Stimulated activated CD4-positive, alpha-beta T cell treated with anti-CD3 and anti-CD28 coated beads, Interleukin-4, amount 100 ng/mL, for 1 hour (primary cell): ENCODE data around the gene HOXB8.

Experiments used
- DNase-seq: peaks from one replicate; pipeline ENCODE4 v3.0.0-alpha.2; 2020

Gene HOXB8

DNA sequence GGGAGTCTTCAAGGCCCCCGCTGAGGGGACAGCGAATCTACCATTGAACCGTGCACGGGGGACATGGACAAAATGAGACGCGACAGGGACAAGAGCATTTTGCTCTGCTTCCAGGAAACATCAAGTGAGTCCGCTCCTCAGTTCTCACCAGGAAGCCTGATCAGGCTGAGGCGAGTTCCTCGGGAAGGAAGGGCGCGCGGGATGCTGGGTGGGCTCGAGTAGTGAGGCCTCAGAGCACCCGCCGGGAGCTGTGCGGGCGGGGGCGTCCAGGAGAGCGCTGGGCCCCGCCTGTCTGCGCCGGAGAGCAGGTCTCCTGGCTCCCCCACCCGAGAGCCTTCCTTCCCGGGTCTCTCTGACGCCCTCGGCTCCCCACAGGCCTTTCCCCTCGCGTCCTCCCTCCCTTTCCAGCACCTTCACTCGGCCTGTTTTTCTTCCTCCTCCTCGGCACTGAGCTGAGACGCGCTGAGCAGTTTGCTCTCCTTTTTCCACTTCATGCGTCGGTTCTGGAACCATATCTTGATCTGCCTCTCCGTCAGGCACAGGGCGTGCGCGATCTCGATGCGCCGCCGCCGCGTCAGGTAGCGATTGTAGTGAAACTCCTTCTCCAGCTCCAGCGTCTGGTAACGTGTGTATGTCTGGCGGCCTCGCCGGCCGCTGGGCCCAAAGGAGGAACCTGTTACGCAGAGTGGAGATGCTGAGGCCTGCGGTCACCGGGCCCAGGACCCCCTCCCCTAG is 18.9 kb downstream of the HOXB8 start:
- DNase-seq, result peak; percentile 55

DNA sequence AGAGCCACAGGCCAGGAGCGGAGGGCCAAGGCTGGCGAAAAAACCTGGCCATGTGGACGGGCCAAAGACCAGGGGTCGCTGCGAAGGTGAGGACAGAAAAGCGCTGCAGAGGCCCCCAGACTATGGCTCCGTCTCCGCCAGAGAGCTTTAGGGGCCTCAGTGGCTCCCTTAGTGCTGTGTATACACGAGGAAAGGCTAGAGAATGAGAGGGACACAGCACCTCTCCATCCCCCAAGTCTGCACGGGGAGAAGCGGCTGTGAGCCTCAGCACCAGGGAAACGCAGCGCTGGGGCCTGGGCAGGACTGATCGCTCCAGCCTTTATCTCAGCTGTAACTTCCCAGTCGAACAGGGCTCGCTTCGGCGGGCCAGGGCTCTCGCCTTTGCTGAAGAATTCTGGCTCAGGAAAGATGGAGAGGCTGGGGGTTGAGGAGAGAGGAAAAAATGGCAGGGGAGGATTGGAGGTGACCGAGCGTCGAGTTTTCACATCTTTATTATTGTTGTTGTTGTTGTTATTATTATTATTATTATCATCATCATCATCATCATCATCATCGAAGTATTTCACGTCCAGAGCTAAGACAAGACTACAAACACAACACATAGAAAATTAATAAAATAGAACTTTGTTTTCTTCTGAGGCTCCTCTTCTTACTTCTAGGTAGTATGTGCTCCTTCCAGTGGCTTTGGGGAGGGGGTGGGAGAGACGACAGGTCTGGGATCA is 19.7 kb downstream of the HOXB8 start:
- no peak for DNase-seq

DNA sequence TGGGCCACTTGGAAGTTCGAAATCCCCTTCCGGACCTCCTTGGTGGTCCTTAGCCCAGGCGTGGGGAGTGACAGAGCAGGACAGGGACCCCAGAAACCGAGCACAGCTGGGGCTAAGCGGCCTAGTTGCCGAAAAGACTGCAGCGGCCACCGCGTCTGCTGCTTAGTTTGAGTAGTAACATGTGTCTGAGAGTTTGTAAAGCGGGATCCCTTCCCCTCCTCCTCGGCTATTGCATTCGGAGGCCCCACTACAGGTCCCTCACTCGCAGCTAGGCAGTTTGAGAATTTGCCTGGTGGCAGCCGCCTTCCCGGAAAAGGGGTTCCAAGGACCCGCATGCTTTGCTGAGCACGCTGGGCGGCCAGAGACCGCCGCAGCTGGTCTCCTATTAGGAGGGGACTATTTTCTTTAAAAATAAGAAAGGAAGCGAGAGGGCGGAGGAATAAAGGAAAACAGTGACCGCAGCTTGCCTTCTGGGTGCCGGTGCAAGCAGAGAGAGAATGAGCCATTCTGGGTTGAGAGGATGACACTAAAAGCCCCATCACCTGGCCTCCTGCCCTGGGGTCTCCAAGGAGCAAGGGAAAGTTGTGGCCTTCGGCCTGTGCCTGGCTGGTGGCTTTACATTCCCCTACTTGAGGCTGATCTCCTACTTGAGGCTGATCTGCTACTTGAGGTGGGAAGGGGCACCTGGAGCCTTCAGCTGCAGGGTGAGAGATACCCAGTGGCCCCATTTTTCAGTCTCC is 20.4 kb downstream of the HOXB8 start:
- DNase-seq, result no peak

DNA sequence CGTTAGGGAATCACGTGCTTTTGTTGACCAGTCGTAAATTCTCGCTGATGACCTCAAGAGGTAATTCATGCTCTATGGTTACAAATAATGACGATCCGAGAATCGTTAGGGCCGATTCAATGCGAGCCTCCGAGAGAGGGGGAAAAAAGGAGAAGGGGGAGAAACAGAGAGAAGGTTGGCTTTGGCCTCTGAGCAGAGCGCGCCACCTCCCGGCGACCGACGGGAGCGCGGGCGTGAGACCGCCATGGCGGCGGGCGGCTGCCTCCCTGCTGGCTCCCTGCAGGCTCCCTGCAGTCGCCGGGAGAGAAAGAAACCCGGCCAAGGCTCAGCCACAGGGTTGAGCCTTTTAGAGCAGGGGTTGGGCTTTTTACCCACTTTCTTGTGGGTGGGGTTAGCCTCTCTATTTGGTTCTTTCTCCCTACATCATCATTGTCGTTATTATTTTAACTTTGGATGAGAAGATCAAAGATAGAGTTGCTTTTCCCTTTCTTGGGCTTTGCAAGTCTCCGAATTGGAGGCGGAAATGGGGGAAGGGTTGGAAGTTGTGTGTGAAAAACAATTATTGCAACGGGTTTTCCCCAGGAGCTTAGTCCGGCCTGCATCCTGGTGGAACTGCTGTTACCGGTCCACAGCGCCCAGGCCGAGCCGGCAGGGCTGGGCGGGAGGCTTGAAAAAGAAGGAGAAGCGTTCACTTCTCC is 21.1 kb downstream of the HOXB8 start:
- peak; percentile 85 for DNase-seq

DNA sequence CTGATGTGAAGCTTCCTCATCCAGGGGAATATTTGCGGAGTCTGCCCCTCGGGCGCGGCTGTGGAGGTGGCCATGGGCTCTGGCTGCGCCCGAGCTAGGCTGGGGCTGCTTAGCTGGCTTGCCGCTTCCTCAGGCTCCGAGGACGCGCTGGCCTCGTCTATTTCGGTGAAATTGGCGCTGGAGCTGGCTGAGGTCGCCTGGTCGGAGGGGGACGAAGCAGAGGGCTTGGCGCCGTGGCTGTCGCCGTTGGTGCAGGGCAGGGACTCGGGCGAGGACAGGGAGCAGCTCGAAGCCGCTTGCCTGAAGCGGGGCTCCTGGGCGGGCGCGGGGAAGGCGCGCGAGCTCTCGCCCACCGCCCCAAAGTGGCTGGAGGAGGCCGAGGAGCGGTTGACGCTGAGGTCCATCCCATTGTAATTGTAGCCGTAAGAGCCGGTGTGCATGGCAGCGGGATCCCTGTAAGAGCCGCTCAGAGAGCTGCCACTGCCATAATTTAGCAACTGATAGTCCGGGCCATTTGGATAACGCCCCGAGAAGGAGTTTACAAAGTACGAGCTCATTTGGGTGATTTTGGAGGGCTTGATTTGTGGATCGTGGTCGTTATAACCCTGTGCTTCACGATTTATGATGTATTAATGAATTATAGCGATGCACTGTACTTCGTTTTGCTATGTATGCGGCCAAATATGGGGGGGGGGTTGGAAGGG is 21.8 kb downstream of the HOXB8 start, which contains the start of gene HOXB5:
Gene HOXB5, minus strand, starts transcription at position 654 of the 704 bp plus-strand sequence. Its CDS starts 97 bp downstream, at position 557.
- no peak for DNase-seq

DNA sequence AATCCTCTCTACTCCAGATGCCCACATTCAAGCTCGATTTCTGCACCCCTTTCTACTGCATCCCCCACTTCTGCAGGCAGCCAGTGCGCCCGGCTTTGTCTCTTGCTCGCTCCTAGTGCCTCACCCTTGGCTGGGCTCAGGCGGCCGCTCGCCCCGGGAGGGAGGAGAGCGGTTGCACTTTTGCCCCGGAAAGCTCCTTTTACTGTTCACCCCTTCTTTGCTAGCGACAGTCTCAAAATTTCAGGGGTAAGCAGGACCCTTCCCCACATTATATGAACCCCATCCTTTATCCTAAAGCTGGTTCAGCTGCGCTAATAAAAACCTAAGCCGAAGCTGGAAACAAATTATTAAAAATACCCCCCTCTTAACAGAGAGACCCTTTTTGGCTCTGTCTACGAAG is 22.5 kb downstream of the HOXB8 start:
- DNase-seq, result no peak

DNA sequence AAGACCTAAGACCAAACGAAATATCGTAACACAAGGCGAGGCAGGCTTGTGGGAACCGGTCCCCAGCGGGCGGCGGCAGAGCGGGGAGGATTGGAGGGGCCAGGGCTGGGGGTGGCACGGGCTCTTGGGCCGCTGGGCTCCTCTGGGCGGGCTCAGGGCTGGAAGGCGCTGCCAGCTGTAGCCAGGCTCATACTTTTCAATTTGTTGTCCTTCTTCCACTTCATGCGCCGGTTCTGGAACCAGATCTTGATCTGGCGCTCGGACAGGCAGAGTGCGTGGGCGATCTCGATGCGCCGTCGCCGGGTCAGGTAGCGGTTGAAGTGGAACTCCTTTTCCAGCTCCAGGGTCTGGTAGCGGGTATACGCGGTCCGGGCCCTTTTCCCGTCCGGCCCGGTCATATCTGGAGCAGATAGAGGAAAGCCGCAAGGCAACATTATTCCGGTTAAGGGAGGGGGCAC is 23.0 kb downstream of the HOXB8 start:
- no peak for DNase-seq

DNA sequence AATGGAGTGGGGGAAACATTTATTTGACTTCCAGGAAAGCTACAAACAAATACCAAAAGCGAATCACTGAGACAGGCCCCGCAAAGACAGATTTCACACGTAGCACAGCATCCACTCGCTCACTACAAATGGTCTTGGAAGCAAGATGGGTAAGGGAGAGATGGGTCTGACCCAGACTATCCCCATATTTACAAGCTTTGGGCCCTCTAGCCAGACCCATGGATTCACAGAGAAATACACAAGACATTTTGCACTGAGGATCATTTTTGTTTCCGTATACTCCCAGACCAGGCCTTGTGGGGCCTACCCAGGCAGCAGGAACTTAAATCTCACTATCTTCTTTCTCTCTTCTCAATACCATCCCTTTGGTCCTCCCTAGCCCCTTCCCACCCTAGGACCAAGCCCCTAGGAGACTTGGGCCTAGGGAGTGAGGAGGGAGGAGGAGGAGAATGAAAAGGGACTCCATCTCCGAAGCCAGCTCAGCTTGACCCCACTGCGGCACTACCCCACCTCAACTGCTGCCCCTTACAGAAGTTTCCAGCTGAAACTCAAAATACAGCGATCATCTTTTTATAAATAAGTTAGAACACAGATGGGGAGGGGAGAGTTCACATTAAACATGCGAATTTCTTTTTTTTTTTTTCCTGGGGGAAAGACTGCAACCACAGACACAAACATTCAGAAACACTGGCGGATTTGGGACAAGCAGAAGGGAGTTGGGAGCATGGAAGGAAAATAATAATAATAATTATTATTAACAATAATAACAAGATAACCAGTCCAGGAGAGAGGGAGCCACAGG is 23.6 kb downstream of the HOXB8 start:
- DNase-seq, result no peak

DNA sequence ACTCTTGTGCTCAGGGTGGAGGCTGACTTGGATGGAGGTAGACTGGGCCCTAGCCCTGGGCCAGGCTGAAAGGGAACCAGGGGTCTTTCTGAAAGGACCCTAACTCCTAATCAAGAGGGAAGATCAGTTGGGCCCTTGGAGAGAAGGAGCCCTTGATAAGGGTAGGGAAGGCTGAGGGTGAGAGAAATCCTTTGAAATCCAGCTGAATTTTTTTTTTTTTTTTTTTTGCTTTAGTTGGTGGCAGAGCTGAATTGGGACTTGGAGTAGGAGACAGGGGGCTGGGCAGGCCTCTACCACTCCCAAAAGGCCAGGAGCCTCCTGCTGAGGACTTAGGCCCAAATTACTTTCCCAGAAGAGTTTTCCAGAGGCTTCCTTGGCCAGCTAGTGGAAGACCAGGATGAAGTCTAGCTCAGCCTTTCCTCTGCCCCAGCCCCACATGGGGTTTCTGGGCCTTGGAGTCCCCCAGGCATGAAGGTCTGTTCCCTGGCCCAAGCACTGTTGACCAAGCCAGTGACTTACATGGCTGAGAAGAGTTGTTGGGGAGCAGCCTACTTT is 24.4 kb downstream of the HOXB8 start:
- DNase-seq, result no peak

DNA sequence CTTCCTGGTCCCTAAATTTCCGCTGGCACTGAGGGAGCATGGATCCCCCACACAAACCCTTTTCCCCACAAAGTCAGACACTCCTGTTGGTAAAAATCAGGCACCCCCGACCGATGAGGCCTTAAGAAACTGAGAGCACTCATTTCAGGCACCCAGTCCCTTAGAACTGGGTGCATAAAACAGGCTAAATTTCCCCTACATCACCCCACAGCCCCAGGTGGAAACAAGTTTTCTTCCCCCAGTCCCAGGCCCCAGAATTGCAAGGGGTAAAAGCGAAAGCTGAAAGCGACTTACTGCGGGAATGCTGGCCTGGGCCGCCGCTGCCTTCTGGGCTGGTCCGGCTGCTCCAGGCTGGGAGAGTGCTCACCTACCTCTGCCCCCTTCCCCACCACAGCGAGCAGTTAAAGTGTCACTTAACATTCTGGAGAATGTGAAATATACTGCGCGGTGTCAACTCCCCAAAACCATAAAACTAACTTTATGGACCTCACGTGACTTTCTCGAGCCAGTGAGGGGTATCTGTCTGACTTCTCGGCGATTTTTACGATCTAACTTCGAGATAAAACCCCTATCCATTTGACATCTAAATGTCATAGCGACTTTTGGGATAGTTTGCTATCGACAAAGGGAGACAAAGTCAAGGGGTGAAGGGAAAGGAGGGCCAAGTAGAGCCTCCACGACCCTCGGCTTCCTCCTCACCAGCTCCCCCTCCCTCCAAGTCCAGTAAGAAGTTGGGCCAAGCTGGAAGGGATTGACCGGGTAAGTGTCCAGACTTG is 25.1 kb downstream of the HOXB8 start, which contains the start of gene HOXB3:
Gene HOXB3, minus strand, starts transcription at position 411 of the 776 bp plus-strand sequence. CDS start 37,767 bp downstream, outside the sequence.
- no peak for DNase-seq

DNA sequence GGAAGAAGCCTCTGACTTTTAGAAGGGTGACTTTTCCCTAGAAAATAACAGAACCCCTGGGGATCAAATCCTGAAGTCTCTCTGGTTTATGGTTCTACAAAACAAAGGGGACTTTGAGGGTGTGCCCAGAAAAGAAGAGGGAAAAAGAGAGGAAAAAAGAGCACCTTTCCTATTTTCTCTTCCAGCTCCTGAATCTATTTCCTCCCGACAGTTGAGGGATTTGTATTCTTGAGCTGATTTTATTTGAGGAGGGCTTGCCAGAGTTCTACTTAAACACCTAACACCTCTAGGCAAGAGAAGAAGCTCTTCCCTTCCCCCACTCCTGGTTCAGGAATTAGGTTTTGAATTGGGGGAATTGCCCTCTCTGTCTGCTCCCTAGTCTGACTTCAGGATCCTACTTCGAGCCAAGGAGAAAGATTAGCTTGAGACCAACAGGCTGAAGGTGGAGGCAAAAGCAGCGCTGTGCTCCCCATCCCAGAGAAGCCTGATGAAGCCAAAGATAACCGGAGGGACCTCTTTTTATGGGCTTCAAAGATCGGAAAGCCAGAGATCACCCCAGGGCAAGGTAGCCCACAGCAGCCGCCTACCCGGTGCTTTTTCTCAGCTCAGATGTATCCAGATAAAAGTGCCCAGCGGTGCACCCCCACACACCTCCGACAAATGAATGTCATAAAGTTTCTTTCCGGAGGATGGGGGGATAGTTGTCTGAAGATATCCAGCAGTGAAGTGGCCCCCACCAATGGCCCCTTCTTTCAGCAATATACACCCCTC is 25.8 kb downstream of the HOXB8 start:
- no peak for DNase-seq

DNA sequence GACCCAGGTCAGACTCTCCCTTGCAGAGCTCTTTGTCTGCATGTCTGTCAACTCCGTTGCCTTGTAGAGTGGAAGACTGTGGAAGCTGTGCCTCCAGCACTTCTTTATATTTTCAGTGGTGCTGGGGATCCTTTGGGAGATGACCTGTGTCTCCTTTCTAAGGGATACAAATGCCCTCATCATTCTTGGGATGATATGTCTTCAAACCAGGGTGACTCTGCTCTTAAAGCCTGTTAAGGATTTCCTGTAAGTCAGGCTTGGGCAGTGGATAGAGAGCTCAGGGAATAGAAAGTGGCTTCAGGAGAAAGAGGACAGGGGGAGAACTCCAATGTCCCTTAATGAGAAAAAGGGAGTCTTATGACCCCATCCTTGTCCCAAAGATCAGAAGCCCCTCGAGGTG is 26.6 kb downstream of the HOXB8 start:
- DNase-seq, result no peak

DNA sequence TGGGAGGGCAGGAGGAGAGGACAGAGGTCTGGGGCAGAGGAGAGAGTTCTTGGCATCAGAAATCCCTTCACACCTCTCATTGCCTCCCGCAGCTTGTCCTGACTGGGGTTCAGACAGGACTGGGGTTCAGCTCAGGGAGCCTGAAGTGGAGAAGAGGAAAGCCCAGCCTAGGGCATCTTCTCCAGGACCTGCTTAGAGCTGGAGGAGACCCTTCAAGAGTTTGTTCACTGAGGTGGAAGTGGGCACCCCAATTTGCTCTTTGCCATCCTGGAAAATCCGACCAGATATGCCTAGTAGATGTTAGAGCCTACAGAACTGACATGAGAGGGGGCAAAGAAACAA is 27.0 kb downstream of the HOXB8 start:
- DNase-seq, result no peak

DNA sequence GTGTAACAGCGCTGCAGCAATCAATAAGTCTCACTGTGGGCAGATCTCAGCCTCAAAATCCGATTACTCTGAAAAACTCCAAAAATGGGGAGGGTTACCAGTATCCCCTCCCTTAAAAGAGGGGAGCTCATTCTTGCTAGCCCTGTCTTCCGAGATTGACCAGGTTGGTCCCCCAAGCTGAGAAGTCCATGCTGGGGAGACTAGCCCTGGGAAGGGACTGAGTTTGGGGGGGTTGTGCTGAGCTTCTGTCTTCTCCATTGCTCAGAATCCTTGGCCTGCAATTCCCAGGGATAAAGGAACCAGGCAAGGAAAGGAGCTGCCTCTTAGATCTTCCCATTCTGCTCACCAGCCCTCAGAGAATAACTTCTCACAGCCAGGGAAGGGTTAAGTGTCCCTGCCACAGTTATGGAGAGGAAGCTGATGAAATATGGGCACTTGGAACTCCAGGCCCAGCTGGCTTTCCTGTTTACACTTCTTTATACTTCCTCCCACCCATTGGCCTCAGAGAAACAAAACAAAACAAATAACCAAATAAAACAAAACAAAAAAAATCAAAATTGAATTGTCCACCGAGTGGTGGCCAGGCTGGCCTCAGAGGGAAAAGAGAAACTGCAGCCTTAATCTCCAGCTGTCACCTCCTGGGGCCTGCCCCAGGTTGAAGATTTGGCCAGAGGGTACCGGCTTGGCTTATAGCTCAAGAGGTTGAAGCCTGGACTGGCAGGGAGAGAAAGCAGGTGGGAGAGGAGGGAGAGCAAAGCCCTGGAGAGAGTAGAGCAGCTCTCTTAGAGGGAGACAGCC is 27.6 kb downstream of the HOXB8 start:
- DNase-seq, result no peak

DNA sequence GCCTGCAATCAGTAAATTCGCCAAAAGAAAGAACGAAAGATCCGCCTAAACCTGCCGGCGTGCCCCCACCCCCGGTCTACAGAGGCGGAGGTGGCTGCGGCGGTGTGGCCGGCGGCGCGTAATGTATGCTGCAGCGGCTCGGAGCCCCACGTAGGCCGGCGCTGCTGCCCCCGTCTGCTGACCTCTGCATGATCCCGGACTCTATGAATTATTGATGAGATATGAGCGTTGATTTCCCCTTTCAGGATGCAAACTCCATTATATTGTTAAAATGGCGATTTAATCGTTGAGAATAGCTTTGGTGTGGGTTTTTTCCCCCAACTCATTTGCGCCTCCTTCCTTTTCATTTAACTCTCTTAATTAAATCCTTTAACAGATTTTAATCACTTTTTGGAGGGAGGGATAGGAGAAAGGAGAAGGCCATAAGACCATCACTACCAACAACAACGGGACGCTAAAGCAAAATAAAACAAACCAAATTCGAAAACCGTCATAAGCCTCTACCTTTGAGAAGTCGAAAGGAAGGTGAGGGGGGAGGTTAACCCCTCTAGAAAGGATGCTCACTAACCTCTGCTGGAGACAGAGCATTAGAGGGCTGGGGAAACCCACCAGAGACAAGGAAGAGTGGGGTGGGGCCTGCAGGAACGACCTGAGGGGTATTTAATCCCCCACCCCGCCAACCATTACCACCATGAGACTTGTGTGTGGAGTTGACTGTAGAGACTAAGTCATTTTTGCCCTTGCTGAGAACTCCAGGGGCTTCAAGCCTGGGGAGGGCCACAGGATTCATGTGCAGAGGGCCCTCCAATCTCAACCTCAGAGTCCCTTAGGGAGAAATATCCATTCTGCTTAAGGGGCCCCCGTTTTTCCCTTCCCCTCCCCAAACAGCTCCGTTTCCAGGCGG is 28.5 kb downstream of the HOXB8 start:
- peak; percentile 40 for DNase-seq

DNA sequence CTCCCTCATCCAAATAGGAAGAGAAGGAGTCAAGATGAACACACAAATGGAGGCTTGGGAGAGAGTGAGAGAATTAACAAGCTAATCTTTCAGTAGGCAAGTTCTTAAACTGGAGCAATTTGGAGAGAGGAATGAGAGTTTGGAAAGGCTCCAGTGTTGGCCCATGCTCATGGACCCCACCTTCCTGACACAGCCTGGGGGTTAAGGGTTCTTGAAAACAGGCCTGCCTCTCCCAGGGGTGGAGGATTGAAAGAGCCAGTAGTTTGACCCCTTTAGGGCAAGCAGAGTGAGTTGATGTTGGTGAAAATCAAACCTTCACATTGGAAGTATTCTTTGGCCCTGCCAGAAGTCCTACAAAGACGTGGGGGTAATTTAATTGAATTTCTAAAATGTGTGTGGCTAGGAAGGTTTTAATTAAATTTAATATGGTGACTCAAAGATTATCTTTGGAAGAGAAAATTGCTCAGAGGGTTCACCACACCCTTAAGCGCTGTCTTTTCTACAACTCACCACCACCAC is 30.8 kb downstream of the HOXB8 start:
- no peak for DNase-seq

DNA sequence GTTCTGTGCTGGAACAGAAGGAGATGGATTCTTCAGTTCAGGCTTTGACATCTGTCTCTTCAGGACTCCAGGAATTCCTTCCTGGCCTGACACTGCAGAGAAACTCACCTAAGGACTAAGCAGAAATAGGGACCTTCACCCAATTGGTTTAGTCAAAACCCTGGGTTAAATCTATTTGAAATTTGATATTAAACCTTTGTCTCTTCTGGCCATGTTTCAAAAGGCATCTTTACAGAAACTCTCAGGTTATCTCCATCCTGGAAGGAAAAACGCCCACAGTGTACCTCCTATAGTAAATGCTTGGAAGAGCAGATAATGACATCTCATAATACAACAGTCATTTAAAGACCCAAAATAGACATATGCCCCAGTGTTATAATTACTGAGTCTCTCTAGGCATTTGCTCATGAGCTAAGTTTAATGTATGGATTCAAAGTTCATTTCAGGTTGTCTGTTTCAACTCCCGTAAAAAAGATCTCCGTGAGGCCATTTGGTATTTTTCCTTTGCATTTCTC is 31.3 kb downstream of the HOXB8 start:
- no peak for DNase-seq
